HG02798 (cell line): Measurements from ENCODE around the gene DCAF4.
"Not testable (repeated sequence)": the region's sequence is repeated elsewhere in the genome, so short reads cannot be mapped to it uniquely, and the experiment has no call there.

Experiments used
- ATAC-seq: cut with Tn5 transposase; IDR thresholded peaks from one replicate; pipeline ENCODE4 v1.9.1; 2021; ENCODE audit warnings: mild to moderate bottlenecking; ENCODE audit not compliant: unreplicated experiment, poor library complexity

DCAF4 gene

DNA sequence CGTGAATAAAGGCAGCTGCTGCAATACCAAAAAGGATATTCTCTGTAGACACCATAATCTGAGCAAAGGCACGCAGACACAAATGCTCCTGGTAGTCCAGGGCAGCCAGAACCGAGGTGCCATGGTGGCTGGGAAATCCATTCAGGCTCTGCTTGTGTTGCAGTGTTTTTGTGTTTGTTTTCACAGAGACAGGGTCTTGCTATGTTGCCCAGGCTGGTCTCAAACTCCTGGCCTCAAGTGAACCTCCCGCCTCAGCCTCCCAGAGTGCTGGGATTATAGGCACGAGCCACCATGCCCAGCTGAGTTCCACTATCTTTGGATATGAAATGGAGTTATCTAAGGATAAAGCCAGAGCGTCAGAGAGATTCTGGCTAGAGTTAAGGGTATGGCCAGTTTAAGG, 39.8 kb downstream of the DCAF4 start:
- ATAC-seq, result no peak

GRCh38 chr14:72968316-72968715, 42.1 kb downstream of the DCAF4 start:
- no peak for ATAC-seq

GRCh38 chr14:72970058-72970630, 43.9 kb downstream of the DCAF4 start:
- no peak for ATAC-seq

DNA sequence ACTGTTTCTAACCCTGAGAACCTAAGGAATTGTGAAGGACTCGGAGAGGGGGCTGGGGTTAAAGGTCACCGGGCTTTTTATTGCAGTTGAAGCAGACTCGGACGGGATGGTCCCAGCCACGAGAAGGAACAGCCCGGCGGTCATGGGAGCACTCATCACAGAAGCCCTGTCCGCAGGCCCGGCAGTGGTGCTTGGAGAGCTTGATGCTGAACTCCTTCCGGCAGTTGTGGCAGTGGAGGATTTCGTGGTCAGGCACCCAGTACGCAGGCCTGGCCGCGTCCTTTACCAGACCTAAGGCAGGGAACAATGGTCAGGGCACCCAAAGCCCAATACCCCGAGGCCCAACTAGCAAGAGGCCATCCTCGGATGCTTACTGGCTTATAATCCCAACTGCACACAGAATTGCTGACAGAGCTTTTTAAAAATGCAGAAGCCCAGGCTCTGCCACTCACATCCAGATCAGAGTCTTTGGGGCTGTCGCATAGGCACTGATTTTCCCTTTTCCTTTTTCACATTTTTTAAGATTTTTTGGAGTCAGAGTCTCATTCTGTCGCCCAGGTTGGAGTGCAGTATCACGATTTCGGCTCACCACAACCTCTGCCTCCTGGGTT, 44.7 kb downstream of the DCAF4 start:
- ATAC-seq, result no peak

GRCh38 chr14:72974661-72975060, 48.4 kb downstream of the DCAF4 start:
- no peak for ATAC-seq

- ATAC-seq, result no peak
Observed at GRCh38 chr14:72975770-72976169, 49.5 kb downstream of the DCAF4 start.

DNA sequence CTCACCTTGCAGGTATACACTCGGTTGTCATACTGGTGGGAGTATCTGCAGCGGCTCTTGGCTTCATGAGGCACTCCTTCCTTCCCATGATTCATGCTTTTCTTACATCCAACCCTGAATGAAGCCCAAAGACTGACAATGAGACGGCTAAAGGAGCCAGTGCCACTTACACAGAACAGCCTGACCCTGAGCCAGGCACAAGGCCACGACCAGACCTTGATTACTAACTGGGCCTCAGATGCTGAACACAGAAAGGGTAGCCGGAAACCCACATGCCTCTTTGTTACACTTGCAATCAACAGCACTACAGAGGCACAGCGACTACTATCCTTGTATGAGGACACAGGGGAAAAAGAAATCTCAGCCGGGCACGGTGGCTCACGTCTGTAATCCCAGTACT, 52.6 kb downstream of the DCAF4 start:
- ATAC-seq, result no peak

GRCh38 chr14:72980863-72981262, 54.6 kb downstream of the DCAF4 start:
- no peak for ATAC-seq

DNA sequence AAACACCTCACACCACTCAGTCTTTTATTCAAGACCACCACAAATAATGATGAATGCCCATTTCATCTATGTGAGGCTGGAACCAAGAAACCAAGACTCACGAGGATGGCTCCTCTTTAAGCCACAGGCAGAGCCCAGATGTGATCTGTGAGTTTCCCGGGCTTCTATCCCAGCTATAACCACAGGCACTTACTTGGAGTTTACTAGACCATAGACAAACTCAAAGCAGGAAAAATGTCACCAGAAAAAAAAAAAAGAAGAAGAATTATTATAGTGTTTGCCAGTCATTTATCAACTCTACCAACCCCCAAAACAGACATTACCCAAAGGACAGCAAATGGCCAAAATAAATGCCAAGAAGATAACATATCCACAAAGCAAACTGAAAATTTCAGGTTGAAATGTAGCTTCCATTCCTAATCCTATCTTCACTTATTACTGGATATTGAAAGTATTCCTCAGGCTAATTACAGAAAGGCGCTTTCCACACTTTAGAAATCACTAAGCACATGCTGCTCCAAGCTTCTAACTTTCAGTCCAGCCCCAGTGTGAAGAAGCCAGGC, 56.0 kb downstream of the DCAF4 start:
- ATAC-seq, result no peak

DNA sequence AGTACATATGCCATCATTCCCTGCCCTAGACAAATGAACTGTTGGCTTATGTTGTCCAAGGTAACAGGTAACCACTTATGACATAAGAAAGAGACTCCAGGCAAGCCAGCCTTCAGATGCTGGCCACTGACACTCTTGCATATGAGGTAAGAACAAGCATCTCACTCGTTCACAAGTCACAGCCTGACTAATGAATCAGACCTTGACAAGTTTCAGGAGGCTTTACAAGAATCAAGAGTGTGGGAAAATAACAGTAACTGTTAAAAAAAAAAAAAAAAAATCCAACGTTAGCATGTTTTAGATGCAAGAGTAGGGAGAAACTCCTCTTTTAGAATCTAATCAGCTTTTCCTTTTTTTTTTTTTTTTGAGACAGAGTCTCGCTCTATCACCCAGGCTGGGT, 60.0 kb downstream of the DCAF4 start:
- ATAC-seq, result no peak

DNA sequence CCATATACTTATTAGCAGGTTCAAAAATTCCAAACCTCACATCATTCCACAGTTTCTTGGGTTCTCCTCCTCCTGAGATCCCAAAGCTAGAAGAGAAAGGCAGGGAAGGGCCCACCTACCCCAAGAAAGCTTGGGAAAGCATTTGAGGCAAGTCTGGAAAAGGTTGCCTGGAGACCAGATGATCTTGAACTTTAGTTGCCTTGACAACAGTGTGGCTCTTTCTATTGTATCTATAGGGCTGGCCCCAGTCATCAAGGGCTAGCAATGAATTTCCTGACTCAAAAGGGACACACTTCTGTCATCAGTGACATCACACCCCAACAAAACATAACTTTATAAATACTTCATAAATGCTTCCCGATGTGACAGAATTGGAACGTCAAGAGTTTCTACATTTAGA, 60.6 kb downstream of the DCAF4 start:
- ATAC-seq, result no peak

- ATAC-seq, result no peak
Observed at GRCh38 chr14:72990171-72990570, 63.9 kb downstream of the DCAF4 start.

DNA sequence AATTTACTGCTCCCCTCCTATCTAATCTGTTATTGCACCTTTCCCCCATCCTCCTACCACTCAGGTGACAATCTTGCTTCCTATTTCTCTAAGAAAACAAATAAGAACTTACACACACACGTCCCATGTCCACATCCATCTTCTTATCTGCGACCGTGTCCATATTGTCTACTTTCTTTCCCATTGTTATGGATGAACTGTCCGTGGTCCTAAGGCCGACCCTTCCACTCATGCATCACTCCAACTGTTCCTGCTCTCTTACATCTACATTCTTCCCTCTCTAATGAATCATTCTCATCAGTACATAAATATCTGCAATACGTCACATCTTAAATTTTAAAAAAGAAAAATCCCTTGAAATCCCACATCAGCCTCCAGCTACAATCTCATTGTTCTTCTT, 70.7 kb downstream of the DCAF4 start:
- ATAC-seq, result no peak

DNA sequence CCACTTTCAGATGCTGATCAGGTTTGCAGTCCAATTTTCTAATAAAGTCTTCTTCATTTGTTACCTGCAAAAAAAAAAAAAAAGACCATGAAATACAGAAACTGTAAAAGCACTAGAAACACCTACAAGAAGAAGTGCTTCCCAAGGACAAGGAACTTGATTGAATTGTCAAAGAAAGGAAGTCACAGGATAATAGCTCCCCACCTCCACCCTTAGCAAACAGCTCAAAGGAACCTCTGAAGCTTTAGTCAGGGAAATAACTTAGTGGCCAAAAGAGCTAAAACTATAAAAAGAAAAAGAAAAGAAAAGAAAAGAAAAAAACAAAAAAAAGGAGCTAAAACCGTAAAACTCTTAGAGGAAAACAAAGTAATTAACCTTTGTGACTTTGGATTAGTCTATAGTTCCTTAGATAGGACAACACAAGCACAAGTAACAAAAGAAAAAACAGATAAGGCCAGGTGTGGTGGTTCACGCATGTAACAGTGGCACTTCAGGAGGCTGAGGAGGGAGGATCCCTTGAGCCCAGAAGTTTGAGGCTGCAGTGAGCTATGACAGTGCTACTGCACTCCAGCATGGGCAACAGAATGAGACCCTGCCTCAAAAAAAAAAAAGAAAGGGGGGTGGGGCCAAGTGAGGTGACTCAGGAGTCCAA, 72.1 kb downstream of the DCAF4 start:
- no peak for ATAC-seq

DNA sequence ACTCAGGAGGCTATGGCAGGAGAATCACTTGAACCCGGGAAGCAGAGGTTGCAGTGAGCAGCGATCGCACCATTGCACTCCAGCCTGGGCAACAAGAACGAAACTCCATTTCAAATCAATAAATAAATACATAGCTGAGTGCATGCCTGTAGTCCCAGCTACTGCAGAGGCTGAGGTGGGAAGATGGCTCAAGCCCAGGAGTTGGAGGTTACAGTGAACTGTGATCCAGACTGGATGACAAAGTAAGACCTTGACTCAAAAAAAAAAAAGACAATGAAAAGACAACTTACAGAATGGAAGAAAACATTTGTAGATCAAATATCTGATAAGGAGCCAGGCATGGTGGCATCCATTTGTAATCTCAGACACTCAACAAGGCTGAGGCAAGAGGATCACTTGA, 73.1 kb downstream of the DCAF4 start:
- no peak for ATAC-seq

DNA sequence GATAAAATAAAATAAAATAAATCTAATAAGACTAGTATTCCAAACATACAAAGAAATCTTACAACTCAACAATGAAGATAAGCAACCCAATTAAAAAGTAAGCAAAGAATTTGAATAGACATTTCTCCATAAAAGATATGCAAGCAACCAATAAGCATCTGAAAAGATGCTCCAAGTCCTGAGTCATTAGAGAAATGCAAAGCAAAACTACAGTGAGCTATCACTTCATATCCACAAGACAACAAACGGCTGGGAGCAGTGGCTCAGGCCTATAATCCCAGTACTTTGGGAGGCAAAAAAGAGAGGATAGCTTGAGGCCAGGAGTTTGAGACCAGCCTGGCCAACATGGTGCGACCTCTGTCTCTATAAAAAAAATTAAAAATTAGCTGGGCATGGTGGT, 73.8 kb downstream of the DCAF4 start:
- no peak for ATAC-seq

GRCh38 chr14:73003681-73004080, 77.4 kb downstream of the DCAF4 start:
- no peak for ATAC-seq

- ATAC-seq, result not testable (repeated sequence)
Observed at GRCh38 chr14:73004641-73005040, 78.4 kb downstream of the DCAF4 start.

DNA sequence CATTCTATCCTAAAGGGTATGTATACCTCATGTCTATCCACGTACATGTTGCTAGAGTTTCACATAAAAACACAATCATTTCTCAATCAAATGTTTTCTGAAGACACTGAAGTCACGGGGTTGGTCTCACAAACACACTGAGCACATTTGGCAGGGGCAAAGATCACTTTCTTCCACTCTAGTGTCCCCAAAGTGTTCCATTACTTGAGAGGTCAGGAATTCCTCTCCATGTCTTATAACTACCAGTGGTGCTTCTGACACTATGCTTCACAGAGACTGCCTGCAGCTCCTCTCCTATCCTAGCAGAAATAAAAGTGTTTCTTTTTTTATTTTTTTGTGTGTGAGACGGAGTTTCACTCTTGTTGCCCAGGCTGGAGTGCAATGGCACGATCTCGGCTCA, 81.6 kb downstream of the DCAF4 start:
- no peak for ATAC-seq

GRCh38 chr14:73008501-73008900, 82.2 kb downstream of the DCAF4 start:
- no peak for ATAC-seq
